Measurements from ENCODE around the gene SLC25A42.

GRCh38 chr19:19157808-19158207 lies 94.0 kb downstream of the SLC25A42 start:
- no peak for TF ChIP-seq CTCF (IDR thresholded peaks at IDR 0.05; ENCODE audit: insufficient read depth, low read length)
- TF ChIP-seq POLR2AphosphoS5 (IDR thresholded peaks at IDR 0.05; ENCODE audit: low read depth) = no peak
- no peak for TF ChIP-seq REST (IDR thresholded peaks at IDR 0.05; ENCODE audit: insufficient replicate concordance, low read depth)

All from HL-60 (cell line).